IPS-NIHi7 (cell line): ENCODE results near the gene RFX2.
A peak's percentile ranks its signal among the peaks of the same experiment; 100 is the strongest.
"Not testable (repeated sequence)": the region's sequence is repeated elsewhere in the genome, so short reads cannot be mapped to it uniquely, and the experiment has no call there.

Experiments
- DNase-seq: peaks from one replicate; pipeline ENCODE4 v3.0.0; 2012; ENCODE audit warnings: mixed read lengths; ENCODE audit errors: extremely low spot score

The RFX2 gene

DNA sequence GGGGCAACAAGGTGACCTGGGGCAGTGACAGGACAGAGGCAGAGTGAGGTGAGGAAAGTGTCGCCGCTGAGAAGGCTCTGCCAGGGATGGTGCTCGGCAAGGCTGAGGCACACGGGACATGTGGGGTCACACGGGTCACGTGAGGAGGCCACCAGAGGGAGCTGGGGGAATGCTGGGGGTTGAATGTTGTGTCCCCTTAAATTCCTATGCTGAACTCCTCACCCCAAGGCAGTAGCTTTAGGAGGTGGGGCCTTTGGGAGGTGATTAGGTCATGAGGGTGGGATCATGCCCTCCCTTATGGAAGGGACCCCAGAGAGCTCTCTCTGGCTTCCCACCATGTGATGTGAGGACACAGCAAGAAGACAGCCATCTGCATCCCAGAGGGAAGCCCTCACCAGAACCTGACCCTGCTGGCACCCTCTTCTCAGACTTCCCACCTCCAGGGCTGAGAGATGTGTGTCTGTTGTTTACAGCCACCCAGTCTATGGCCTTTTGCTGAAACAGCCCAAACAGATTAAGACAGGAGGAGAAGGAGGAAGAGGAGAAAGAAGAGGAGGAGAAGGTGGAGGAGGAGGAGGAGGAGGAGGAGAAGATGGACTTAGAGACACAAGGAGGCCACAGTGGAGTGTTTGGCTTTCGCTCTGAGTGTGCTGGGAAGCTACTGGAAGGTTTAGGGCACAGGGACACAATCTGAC, 35.4 kb downstream of the RFX2 start:
- no peak for DNase-seq

DNA sequence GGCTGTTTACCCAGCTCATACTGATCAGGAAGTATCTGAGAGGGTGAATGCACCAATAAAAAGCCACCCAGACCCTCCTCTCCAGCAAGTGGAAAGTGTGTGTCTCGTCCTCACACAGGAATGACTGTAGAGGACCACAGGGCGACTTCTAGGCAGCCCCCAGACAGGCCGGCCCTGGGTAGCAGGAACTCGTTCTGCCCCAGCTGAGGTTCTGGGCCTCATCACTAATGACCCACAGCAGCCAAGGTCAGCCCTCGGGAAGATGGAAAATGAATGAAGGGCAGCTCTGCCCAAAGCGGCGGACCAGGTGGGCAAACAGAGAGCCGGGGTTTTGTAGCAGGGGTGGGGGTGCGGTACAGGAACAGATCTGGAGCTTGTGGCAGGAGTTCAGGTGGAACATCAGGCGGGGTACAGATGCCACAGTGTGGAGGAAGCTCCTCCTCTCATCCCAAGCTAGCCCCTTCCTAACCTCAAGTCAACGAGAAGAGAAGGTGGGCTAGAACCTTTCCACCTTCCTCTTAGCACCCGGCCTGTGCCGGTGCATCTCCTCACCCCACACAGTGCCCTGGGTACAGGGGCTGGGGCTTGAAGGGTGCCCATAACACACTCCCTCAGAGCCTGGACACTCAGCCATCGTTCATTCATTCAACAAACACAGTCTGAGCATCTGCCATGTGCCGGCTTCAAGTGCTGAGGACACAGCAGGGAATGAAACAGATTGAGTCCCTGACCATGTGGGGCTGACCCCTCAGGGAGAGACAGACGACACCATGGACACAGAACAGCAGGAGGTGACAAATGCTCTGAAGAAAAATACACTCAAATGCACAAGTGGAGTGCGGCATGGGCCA, 36.2 kb downstream of the RFX2 start:
- no peak for DNase-seq

DNA sequence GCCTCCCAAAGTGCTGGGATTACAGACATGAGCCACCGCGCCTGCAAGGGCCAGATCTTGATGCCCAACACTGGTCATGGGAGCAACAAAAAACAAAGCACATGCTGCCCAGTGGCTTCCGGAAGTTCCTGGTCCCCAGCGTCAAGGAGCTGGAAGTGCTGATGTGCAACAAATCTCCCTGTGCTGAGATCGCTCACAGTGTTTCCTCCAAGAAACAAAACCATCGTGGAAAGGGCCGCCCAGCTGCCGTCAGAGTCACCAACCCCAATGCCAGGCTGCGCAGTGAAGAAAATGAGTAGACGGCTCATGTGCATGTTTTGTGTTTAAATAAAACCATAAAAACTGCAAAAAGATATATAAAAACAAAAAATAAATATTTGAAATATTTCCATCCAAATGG, 37.1 kb downstream of the RFX2 start:
- DNase-seq: not testable (repeated sequence)

DNA sequence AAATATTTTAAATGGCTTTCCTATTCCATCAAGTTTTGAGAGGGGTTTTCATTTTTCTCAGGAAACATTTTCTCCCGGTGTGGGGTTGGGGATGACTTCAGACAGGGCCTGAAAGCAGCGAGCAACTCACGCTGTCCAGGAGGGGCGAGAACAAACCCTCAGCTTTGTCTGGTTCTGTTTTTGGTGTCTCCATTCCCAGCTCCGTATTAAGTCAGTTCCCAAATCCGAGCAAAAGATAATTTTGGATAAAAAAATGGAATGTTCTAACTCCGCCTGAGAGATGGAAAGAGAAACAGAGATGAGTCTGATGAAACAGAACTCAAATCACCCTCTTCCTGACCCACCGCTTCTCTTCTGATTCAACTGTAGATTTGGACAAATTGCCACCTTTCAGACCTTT, 38.4 kb downstream of the RFX2 start:
- DNase-seq: no peak

DNA sequence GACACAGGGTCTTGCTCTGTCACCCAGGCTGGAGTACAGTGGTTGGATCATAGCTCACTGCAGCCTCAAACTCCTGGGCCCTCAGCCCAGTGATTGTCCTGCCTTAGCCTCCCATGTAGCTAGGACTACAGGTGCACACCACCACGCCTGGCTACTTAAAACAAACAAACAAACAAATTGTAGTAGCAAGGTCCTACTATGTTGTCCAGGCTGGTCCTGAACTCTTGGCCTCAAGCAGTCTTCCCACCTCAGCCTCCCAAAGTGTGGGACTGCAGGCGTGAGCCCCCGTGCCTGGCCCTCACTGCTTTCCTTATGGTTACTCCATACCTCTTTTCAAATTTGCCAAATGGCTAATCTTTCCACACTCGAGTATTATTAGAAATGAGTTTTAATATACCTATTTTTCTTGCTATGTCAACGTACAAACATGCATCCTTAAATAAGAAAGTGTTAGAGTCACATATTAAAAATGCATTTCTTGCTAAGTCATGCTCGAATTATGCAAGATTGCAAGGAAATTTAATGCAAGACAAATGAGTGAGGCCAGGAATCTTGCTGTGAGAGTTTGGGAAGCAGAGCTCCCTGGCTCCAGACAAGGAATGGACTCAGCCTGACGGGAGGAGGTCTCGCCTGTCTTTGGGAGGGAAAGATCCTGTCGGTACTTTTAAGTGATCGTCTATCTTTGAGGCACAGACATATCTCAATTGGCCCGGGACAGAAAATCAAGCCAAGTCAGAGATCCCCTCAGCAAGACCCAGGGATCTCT, 39.4 kb downstream of the RFX2 start:
- no peak for DNase-seq

DNA sequence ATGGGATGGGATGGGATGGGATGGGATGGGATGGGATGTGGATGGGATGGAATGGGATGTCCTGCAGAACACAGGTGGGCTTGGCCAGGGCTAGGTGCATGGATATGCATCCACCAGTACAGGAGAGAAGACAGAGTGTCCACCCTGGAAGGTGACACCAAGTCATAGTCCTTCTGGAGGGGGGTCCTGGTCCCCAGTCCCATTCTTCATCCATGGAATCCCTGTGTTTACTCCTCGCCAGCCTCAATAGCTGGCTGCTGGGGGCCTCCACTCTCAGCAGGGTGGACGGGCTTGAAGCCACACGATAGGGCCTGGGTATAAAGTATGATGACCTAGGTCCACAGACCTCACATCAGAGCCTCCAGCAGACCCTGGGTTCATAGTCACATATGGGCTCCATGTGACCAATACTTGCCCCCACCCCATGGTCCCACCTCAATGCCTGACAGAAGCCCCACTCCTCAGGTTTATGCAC, 40.1 kb downstream of the RFX2 start:
- DNase-seq: no peak

DNA sequence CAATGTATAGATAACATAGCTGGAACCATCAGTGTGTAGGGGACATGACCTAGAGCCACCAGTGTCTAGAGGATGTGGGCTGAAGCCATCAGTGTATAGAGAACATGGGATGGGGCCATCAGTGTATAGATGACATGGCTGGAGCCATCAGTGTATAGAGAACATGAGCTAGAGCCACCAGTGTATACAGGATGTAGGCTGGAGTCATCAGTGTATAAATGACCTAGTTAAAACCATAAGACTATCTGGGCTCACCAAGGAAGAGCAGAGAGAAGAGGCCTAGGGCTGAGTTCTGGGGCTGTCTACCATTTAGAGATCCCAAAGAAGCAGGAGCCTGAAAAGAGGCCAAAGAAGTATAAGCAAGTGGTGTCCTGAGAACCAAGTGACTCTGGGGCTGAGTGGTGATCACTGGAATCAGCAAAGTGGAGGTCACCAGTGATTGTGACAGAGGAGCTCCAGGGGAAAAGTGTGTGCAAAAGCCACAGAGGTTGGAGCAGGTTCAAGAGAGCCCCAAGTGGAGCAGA, 41.0 kb downstream of the RFX2 start:
- DNase-seq: no peak

DNA sequence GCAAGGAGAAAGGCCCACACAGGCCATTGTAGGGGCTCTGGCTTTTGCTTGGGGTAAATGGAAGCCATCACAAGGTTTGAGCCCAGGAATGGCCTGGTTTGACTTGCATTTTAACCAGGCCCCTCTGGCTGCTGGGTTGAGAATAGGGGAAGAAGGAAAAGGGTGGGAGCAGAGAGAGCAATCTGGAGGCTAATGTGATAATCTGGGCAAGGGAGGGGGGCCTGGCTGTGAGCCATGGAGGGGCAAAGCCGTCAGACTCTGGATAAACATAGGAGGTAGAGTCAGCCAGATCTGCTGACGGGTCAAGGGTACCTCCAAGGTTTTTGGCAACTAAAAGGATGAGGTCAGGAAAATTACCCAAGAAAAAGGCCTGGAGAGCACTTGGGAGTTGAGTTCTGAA, 41.6 kb downstream of the RFX2 start:
- no peak for DNase-seq

DNA sequence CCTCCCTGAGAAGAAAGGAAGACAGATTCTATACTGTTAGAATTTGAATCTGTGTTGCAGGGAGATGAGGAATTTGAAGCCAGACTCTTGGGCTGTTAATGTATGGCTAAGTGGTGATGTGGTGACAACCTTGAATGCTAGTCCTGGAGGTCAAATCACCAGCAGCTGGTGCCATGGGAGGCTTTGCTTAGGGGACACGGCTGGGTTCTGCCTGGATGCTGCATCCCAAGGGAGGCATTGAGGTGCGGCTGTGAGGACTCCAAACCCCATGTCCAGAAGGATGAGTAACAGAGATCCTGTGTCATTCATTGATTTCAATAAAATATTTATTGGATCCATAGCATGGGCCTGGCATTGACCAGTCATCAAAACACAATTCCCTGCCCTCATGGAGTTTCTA, 42.3 kb downstream of the RFX2 start:
- DNase-seq: no peak

DNA sequence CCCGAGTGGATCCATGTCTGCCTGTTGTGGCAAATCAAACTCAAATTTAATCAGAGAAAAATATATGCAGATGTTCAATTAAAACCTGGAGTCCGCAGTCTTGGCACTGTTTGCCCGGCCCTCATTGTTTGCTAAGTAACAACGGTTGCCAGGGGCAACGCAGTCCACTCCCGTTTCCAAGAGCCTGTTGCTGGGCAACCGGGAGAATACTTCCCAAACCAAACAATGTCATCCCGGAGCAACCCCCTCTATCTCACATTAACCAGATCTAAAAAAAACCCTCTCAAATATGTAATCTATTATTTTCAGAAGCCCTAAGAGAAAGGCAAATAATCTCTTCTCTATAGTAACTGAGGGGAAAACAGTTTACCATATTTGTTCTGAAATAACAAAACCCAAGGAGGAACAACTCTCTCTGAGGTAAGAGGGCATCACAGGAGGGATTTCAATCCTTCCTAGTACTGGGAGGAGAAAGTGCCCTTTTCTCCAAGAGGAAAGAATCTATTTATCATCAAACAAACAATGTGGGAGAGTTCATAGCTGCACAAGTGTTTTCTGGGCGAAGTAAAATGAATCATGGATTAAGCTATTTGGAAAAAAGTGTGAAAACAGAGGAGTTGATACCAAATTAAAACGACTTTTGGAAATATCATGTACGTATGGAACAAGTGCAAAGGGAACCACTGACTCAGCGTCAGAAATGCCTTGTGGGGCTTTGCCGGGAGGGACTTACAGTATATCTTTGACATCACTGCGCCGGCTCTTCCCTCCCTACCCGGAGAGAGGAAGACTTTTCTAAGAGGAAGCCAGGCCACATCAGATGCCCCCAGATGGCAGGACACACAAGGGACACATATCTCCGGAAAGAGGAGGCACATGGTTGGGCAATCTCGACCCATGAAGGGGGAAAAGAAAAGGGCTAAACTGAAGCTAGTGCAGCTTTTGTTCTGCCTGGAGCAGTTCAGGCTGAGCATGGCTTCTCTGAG, 43.3 kb downstream of the RFX2 start:
- DNase-seq: peak; percentile 85

DNA sequence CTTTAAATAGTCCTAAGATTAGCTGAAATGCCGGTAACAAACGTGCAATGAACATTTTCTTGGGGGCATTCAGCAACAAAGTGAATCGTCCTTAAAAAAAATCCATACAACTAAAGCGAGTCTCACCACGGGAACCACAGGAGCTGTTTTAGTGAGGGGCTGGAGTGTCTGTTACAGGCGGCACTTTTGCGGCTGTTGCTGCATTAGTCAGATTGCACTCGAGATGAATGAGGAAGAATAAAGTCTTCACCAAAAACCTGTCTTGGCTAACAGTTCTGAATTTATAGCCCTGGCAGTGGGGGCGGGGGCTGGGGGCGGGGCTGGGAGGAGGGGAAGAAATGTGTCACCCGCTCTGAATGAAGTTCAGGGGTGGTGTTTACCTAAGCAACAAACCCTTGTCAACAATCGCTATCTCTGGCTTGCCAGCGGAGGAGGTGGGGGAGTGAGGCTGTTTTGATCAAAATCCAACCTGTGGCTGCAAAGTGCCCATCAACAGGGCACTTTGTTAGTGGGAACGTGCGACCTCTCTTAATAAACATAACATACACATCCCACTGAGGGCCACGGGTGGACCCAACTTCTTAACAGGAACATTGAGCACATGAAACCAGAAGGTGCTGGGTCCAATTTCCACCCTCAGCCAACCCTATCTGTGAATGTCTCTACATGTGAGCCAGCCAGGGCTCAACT, 44.5 kb downstream of the RFX2 start:
- DNase-seq: peak; percentile 67

DNA sequence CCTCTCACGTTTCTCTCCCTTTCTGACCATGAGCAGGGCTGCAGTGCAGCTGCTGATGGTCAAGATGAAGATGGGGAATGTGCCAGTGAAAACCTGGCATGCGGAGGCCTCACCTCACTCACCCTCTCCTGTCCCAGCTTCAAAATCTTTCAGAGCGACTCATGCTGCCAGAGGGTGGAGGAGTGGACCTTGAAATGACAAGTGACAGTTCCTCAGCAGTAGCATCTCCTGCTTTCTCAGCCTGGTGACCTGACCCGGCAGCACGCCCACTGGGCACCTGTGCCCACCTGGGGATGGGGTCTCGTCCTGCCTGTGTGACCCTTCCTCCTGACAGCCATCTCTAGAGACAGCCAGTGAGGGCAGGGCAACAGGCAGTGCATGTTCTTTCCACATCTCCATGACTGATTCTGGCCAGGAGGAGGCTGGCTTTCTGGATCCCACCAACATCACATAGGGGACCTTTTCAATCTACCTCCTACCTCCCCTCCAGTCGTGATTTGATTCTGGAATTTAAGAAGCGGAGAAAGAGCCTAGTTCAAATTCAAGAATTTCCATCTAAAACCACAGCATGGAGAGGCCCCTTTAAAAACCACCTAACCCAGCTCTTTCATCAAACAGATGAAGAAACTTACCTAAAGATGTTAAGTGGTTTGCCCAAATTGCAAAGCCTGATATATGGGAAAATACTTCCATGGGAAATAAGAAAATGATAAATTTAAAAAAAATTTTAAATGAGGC, 45.8 kb downstream of the RFX2 start:
- no peak for DNase-seq

DNA sequence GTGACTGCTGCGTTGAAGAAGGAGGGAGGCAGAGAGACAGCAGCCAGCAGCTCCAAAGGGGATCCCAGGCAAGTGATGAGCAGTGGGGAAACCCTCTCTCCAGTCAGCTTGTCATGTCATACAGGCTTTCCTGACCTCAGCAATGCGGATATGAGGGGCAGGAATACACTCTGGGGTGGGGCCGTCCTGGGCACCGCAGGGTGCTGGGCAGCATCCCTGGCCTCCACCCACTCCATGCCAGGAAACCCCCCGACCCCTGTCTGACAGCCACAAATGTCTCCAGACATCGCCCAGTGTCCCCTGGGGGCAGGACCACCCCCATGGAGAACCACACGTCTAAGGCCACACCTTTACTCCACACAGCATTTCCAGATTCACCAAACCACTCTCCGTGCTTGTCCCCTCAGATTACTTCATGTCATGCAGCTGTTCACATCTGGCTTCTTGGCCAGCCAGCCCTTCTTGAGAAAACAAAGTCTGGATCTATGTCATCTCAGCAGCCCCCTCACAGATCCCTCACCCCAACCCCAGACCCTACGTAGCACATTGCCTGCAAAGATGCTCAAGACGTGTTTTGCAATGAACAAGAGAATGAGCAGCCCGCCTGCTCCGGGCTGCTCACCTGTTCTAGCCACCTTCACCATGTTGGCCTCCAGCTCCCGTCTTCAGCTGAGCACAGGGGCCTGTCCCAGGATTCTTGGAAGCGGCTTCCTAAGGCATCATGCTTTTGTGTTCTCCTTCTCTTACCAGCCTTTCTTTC, 46.5 kb downstream of the RFX2 start:
- DNase-seq: no peak

DNA sequence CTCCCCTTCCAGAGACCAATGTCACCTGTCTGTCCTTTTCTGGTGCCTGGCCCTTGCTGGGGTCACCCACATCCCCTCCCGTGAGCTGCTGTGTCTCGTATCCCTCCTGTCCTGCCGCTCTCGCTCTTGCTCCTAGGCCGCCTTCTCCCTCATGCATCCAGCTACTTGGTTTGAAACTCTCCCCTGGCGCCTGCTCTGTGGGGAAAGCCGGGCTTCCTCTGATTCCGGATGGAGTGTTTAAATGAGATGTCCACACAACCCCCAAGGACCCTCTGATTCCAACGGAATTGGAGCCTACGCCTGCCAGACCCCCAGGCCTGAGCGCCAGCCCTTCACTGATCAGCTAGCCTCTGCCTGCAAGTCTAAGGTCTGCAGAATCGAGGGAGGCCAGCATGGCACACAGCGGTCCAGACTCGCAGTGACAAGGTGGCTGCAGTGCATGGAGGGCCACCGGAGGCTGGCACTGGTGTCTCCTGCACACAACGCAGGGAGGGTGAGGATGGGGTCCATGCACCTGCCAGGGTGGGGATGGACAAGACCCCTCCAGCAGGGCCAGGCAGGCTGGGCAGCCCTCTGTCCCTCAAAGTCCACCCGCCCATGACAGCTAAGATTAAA, 47.2 kb downstream of the RFX2 start:
- no peak for DNase-seq

DNA sequence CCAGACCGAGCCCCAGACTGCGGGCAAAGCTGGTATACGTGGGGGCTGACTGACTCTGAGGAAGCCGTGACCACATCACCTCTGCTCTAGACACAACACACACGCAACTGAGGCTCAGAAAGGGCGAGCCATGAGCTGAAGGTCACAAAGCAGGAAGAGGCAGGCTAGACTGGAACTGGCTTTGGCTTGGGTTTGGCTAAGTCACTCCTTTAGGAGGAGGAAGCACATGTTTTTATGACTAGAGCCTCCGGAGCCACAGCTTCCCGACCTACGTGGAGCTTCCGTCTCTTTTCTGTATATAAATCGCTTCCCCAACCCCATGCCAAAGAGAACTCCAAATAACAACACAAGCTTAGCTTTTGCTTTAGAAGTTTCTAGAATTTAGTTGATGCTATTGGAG, 48.0 kb downstream of the RFX2 start:
- DNase-seq: no peak

DNA sequence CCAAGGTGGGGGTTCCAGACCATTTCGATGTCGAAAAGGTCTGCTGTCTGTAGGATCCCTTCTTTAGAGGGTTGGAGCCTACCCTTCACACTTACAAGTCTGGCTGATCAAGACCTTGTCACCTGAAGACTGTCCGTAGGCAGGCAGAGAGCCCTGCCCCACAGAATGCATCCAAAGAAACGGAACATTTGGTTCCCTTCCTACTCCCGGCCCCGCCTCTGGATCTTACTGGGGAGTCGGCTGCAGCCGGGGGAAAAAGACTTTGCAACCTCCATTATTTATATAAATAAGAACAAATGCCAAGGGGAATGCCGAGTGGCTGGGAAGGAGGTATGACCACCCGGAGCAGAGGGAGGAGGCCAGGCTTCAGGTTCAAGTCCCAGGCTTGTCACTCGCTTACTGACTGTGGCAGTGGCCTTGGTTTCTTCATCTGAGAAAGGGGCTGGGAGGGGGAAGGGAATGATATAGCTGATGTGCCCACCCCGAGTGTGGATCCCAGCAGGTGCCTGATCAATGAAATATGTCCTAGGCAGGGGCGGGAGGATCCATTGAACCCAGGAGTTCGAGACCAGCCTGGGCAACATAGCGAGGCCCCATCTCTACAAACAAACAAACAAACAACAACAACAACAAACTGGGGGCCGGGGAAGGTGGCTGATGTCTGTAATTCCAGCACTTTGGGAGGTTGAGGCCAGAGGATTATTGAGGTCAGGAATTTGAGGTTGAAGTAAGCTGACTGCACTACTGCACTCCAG, 48.7 kb downstream of the RFX2 start:
- no peak for DNase-seq

DNA sequence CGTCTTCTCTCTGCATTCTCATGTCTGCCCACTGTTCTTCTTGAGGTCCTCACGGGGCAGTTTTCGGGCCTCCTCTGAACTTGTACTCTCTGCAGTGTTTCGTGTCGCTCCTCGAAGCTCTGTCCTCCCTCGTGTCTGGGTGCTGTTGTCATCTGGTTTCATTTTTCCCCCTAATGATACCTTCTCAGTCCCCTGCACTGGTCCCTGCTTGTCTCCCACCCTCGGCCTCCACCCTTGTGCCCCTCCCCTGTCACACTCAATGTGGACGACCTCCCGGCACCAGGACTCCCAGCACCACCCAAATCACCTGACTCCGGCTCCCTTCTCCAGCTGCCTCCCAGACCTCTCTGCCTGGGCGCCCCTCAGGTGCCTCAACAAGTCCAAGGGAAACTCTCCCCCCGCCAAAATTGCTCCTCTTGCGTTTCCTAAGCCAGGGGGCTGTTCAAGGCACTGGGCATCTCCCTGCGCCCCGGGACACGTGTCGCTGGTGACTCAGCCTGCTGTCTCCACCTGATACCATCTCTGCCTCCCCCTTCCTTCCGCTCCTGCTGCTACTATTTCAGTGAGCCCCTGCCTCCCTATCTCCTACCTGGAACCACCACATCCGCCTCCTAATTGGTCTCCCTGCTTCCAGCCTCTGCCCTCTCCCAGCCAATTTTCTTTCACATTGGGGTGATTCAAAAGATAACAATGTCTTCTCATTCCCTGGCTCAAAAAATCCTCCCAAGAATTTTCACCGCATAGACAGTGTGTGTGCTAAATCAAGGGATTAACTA, 49.5 kb downstream of the RFX2 start:
- peak; percentile 48 for DNase-seq
